ENCODE data around the gene CHRNA7. TPM values are rescaled to one million over a fixed set of nuclear protein-coding genes. Genes with fewer than 3 reads are reported as not detected.

Gene CHRNA7
- total and polyA plus RNA-seq, 12 donors, result 0.44 to 2.7 (median 1.1) TPM; not detected in 1

DNA sequence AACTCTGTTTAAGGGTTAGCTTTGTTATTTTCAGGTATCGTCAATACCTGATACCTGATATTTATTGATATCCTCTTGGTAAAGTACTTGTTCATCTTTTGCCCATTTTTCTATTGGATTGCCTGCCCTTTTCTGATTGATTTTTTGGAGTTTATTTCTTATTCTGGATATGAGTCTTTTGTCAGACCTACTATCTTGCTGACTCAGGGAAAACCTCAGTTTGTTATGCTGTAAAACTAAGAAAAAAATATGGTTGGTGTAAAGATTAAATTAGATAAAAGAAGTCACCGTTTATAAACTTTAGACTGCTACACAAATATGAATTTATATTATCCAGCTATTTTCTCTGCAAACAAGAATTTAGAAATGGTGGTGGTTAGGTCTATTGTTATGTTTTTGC is 65.9 kb downstream of the CHRNA7 start:
- Histone ChIP-seq H3K27ac (no peak overlapping the region), H3K4me1 (no peaks in the 10 kb centered on the region), H3K36me3 (no peaks in the 10 kb centered on the region), H3K27me3 (peaks cover 0 to 23% (median 12%) of the 10 kb centered on the region in 7 donors), H3K9me3 (no peaks in the 10 kb centered on the region), H3K4me3 (no peak overlapping the region)
- intact Hi-C loops (cut with DNase I), result no loop called here
- TF ChIP-seq, protein P1, sequence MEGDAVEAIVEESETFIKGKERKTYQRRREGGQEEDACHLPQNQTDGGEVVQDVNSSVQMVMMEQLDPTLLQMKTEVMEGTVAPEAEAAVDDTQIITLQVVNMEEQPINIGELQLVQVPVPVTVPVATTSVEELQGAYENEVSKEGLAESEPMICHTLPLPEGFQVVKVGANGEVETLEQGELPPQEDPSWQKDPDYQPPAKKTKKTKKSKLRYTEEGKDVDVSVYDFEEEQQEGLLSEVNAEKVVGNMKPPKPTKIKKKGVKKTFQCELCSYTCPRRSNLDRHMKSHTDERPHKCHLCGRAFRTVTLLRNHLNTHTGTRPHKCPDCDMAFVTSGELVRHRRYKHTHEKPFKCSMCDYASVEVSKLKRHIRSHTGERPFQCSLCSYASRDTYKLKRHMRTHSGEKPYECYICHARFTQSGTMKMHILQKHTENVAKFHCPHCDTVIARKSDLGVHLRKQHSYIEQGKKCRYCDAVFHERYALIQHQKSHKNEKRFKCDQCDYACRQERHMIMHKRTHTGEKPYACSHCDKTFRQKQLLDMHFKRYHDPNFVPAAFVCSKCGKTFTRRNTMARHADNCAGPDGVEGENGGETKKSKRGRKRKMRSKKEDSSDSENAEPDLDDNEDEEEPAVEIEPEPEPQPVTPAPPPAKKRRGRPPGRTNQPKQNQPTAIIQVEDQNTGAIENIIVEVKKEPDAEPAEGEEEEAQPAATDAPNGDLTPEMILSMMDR (IDR thresholded peaks at IDR 0.05), result no peak
- DNase-seq (no peak), ATAC-seq (no peak)
- 82 to 87% methylated on average over 2 of the region's 2 CpGs for WGBS, 2 donors

DNA sequence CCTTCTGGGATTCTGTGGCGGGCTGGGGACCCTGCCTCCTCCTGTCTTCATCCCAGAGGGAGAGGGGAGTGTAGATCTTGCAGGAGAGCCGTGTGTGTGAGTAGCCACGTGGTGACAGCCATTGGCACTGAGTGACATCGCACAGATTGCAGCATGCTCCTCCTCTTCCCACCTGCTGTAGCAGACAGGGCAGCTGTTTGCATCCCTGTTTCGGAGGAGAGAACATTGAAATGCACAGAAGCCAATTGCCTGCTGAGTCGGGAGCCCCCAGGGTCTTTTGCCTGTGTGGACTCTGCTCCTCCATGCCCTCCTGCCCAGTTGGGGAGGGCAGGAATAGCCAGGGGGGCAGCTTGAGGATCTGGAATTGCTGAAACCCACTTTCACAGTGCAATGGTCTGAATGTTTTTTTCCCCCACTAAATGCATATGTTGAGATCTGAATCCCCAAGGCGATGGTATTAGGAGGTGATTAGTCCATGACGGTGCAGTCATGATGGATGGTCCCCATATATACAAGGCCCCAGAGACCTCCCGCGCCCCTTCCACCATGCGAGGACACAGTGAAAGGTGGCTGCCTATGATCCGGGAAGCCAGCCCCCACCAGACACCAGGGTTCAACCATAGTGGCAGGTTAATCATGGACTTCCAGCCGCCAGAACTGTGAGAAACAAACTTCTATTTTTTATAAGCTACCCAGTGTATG is 66.8 kb downstream of the CHRNA7 start:
- intact Hi-C loops (cut with DNase I), result no loop called here
- no peak for ATAC-seq

DNA sequence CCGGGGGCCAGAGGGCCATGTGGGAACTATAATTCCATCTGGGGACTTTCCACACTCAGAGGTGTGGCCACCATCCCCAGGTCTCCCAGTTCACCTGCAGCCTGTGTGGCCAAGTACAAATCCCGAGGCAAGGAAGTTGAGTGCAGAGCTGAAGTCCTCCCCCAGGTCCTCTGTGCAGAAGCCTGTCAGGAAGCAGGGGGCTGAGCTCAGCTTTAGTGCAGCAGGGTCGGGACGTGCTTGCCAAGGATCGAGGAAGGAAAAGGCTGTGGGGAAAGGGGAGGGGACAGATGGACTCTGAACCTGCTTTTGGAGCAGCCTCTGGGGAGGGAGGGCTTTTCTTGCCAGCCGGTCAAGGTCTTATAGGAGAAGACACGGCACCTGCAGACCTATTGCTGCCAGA is 67.7 kb downstream of the CHRNA7 start:
- WGBS, 2 donors, result 26 to 27% methylated on average over 7 of the region's 7 CpGs
- no peak overlapping the region for H3K4me3 ChIP-seq
- DNase-seq, result no peak
- no peaks in the 10 kb centered on the region for H3K9me3 ChIP-seq
- no peak overlapping the region for H3K27ac ChIP-seq
- TF ChIP-seq, protein P1 (IDR thresholded peaks at IDR 0.05), result no peak
- no peaks in the 10 kb centered on the region for H3K36me3 ChIP-seq
- H3K4me1 ChIP-seq, result no peaks in the 10 kb centered on the region
- intact Hi-C loops (cut with DNase I), result no loop called here
- ATAC-seq, result no peak
- H3K27me3 ChIP-seq, result peaks cover 0 to 23% (median 12%) of the 10 kb centered on the region in 7 donors

More for the DNA sequence above, 66.8 kb downstream of the CHRNA7 start:
- DNase-seq, result no peak
- Histone ChIP-seq H3K36me3 (no peaks in the 10 kb centered on the region), H3K4me3 (no peak overlapping the region), H3K4me1 (no peaks in the 10 kb centered on the region), H3K9me3 (no peaks in the 10 kb centered on the region), H3K27ac (no peak overlapping the region), H3K27me3 (peaks cover 0 to 23% (median 12%) of the 10 kb centered on the region in 7 donors)
- TF ChIP-seq, protein P1 (IDR thresholded peaks at IDR 0.05), result no peak
- WGBS, 2 donors, result 69 to 70% methylated on average over 13 of the region's 13 CpGs

DNA sequence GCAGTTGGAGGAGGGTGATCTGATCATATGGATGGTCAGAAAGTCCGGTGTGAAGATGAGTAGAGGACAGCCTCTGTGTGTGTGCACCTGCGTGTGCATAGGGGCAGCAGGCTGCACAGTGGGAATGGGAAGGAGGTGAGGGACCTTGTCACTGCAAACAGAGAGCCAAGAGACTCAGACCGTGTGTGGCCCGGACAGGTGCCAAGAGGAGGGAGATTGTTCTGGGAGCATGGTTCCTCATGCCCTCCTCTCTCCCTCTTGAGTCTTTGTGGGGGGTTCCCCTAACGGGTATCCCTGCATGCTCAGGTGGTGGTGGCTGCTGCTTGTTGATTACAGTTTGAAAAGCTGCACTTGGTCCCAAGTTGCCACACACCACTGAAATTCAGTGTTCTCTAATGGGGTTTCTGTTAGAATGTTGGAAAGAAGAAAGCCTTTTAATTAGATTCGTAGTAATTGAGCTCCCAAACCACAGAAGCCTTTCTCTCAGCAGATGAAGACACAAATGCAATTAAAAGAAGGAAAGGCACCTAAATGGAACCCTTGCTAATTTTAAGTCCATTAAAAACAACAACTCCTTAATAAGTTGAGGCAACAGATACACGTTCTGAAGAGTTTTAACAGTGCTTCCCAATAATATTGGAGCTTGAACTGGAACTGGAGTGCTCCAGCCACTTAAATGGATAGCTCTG is 68.9 kb downstream of the CHRNA7 start:
- H3K9me3 ChIP-seq, result no peaks in the 10 kb centered on the region
- WGBS, 2 donors, result 65 to 74% methylated on average over 7 of the region's 7 CpGs
- H3K27me3 ChIP-seq, result peaks cover 0 to 23% (median 12%) of the 10 kb centered on the region in 7 donors

More for the DNA sequence above, 68.9 kb downstream of the CHRNA7 start:
- Histone ChIP-seq H3K4me1 (no peaks in the 10 kb centered on the region), H3K36me3 (no peaks in the 10 kb centered on the region), H3K27ac (no peak overlapping the region), H3K4me3 (no peak overlapping the region)
- intact Hi-C loops (cut with DNase I), result no loop called here
- DNase-seq (no peak), ATAC-seq (no peak)
- TF ChIP-seq, protein P1 (IDR thresholded peaks at IDR 0.05), result no peak
